ENCODE data around the gene FBXW12.
"Not testable (repeated sequence)": the region's sequence is repeated elsewhere in the genome, so short reads cannot be mapped to it uniquely, and the experiment has no call there.

FBXW12 gene

DNA sequence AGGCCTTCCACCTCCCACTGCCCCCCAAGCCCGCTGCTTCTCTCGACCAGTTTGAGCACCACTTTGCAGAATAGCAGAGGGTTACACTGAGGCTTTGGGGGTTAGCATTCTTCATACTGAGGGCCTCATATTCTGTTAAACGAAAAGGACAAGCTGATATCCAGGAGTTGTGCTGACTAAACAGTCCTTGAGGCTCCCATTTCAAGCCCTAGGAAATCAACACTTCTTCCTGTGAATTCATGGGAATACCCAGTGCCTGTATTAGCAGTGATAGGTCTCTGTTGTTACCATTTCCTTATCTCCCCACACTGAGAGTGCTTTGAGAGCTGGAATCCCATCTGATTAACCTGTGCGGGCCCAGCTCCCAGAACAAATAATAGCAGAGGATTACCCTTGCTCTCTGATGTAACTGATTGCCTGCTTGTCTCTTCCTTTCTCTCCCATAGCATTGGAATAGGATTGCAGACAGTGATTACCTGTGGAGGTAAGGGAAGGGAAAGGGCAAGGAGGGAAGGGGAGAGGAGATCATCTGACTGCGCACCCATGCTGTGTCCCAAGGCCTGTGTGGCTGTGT, 930 bp downstream of the FBXW12 start:
- DNase-seq (ENCODE audit: low read depth in 2 of 2) = no peak

DNA sequence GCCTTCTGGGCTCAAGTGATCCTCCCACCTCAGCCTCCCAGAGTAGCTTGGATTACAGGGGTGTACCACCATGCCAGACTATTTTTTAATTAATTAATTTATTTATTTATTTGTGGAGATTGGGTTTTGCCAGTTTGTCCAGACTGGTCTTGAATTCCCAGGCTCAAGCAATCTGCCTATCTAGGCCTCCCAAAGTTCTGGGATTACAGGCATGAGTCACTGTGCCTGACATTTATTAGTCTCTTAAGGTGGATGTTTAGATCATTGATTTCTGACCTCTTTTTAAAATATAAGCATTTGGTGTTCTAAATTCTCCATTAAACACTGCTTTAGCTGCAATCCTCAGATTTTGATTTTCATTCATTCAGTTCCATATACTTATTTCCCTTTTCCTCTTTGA, 15.6 kb downstream of the FBXW12 start:
- no peak for DNase-seq (ENCODE audit: low read depth in 2 of 2)

DNA sequence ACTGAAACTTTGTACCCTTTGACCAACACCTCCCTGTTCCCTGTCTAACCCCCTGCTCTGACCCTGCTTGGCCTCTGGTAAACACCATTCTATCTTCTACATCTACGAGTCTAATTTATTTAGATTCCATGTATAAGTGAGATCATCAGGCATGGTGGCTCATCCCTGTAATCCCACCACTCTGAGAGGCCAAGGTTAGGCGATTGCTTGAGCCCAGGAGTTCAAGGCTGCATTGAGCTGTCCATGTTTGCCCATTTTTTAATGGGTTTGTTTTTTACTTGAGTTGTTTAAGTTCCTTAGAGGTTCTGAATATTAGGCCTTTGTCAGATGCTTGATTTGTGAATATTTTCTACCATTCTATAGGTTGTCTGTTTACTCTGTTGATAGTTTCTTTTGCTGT, 16.9 kb downstream of the FBXW12 start:
- no peak for DNase-seq (ENCODE audit: low read depth in 2 of 2)

DNA sequence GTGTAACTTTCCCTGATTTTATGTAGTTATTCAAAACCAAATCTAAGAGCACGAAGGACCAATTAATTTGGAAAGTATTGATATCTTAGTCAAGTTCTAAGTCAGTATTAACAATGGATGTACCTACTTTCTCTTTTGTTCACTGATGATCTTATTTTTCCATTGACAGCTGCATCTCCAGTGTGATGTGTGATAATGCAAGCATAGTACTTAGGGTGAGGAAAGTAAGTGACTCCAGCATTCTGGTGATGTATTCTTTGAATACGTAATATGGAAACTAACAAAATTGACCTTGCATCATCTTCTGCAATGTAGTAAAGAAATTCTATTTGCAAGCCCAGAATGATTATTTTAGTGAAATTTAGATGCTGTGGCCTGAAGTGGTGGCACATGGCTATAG, 22.4 kb downstream of the FBXW12 start:
- DNase-seq (ENCODE audit: low read depth in 2 of 2) = no peak

DNA sequence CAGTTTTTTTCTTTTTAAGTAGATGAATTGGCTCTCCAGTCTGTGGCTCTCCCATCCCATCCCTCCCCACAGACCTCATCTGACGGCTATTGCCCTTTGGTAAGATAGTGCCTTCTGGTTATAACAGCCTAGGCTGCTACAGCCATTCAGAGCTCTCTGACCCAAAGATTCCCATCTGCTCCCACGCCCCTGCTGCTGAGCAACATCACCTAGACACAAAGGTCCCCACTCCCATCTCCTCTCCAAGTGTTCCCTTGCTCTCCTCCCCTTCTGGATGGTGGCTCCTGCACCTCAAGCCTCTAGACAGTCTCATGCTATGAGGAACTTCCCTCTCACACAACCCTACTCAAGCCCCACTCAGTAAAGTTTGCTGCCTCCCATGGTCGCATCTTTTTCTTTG, 23.7 kb downstream of the FBXW12 start:
- DNase-seq (ENCODE audit: low read depth in 2 of 2) = no peak

DNA sequence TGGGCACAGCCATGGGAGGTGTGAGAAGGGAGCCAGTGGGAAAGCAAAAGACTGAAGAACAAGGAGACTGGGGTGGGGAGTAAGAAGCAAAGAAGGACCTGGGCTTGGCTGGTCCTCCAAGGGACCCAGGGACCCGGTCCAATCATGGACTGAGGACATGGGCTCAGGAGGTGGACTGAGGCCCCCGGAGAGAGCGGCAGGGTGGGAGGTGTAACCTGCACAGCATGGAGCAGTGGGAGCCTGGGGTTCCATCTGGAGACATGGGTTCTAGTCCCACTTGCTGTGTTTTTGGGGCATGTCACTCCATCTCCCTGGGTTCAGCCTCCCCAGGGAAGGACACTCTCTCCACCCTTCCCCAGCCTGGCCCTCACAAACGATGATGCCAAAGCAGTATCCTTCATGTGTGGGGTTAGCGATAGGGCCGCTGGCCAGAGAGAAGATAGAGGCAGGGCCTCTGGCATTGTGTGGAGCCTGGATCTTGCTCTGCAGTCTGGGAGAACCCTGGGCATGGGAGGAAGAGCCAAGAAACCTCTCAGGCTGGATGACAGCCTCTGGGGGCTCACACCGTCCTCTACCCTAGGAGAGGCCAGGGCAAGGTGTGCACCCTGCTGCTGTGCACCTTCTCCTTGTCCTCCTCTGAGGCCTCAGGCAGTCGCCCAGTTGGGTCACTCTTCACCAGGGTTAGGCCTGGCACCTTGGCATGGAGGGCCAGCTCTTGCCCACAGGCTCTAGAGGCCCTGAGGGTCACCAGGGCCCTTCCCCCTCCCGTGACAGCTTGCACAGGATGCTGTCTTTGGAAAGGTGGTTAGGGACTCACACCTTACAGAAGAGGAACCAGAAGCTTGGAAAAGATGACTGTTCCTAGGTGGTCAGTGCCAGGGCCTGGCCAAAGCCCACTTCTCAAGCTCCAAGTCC, 26.0 kb downstream of the FBXW12 start:
- DNase-seq (ENCODE audit: low read depth in 2 of 2) = no peak

DNA sequence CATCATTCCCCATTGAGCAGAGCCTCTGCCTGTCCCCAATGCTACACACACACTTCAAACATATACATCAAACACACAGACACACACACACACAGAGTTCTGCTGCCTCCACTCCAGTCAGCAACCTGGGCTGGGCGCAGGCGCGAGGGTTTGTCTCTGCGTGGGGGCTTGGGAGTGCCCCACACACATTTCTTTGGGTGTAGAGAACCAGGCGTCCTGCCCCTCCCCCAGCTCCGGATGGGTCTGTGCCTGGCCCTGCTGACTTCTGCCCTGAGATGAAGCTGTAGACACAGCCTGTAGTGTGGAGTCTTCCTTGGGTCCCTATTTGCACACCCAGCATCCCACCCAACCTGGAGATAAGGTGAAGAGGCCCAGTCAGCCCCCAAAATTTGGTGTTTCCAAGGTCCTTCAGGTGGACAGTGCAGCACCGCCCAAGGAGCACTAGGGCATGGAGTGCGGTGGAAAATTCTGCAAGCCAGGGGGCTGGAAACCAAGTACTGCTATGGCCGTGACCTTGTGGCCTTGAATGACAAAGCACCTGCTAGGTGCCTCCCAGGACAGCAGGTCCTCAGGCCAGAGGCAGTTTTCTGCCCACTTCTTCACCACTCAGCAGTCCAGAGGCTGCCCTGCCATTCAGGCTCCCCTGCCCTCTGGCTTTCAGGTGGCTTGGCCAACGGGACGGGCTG, 26.8 kb downstream of the FBXW12 start:
- DNase-seq (ENCODE audit: low read depth in 2 of 2) = no peak

DNA sequence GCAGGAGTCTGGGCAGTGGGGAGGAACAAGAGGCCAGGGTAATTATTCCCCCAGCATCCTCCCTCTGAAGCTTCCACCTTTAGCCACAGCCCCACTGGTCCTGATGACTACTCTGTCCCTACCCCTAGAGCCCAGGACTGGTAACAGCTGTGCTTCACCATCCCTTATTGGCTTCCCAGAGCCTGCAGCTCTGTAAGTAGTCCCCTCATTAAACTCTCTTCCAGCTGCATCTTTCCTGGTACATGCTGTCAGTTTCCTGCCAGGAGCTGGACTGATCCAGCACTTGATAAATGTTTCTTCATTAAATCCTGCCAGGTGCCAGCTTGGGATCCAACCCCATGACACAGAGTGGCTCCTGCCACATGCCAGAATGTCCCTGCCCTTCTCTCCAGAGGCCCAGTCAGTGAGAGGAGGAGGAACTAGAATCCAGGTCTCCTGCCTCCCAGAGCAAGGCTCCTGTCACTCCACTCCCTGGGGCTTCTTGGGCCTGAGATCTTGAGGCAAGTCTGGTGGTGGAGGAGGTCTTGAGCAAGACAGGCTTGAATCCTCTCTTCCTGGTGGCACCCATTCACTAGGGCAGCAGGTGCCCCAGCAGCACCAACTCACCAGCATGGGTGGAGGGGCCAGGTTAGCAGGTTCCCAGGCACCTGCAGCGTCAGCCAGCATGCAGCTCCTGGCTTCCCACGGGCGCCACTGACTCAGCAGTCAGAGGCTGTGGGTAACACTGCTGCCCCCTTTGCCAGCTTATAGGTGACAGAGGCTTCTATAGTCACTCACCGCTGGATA, 27.6 kb downstream of the FBXW12 start:
- DNase-seq (ENCODE audit: low read depth in 2 of 2) = no peak

DNA sequence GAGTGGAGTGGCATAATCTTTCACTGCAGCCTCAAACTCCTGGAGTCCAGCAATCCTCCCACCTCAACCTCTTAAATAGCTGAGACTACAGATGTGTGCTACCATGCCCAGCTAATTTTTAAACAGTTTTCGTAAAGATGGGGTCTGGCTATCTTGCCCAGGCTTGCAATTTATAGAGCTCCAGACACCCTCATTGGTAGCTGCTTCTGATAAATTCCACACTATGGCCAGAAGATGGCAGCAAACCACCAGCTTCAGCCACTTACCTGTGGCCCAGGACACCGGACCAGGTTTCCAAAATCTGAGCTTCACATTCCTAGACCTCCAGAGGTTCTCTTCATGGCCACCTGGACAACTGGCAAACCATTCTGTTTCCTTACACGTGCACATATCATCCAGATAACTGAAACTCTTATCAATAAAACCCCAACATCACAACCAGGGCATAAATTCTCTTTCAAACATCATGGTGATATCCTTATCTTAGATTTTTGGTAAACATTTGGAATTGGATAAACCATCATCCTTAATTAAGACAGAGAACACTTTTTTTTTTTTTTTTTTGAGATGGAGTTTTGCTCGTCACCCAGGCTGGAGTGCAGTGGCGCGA, 28.9 kb downstream of the FBXW12 start:
- DNase-seq (ENCODE audit: low read depth in 2 of 2) = peak; percentile 30 to 47

DNA sequence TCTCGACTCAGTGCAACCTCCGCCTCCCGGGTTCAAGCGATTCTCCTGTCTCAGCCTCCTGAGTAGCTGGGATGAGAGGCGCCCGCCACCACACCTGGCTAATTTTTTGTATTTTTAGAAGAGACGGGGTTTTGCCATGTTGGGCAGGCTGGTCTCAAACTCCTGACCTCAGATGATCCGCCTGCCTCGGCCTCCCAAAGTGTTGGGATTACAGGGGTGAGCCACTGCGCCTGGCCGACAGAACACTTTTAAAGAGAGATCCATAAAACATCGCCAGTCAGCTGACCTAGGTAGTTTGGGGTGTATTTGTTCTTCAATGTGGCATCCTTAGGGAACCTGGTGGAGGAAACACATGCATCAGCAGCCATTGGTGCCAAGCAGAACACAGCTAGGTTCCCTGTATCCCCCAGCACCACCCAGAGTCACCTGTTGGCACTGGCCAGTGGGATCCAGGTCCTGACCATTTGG, 29.4 kb downstream of the FBXW12 start:
- not testable (repeated sequence) for DNase-seq (ENCODE audit: low read depth in 2 of 2)

DNA sequence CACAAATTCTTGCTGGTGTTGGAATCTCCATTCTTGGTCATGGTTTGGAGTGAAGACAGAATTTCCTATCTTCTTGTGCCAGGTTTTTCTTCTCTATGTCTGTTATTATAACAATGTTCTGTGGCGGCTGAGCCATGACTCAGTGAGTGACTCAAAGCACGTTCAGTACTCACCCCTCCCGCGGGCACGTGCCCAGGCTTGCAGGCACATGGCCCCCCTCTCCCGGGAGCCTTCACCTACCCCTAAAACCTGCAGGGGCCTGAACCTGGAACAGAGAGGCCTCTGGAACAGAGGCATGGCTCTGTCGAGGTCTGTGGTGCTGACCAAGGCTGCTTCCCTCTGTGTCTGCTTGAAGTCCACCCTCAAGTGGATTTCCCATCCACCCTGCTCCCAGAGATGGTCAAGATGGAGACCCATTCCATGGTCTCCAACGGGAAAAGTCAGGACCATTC, 30.3 kb downstream of the FBXW12 start:
- no peak for DNase-seq (ENCODE audit: low read depth in 2 of 2)

DNA sequence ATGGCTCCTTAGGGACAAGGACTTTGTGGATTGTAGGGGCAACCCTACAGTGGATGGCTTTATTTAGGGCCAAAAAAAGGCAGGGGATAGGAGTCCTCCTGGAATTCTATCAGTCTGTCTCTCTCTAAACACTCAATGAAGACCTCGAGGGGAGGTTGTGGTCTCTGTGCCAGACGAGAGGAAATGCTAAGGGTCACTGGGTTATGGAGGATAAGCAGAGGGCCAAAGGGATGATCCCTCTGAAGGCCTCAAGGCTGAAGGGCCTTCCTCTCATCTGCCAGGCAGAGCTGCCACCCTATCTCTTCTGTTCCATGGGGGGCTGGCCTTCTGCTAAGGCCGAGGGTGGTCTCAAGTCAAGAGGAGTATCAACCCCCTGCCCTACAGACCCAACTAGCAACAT, 30.9 kb downstream of the FBXW12 start:
- DNase-seq (ENCODE audit: low read depth in 2 of 2) = no peak

DNA sequence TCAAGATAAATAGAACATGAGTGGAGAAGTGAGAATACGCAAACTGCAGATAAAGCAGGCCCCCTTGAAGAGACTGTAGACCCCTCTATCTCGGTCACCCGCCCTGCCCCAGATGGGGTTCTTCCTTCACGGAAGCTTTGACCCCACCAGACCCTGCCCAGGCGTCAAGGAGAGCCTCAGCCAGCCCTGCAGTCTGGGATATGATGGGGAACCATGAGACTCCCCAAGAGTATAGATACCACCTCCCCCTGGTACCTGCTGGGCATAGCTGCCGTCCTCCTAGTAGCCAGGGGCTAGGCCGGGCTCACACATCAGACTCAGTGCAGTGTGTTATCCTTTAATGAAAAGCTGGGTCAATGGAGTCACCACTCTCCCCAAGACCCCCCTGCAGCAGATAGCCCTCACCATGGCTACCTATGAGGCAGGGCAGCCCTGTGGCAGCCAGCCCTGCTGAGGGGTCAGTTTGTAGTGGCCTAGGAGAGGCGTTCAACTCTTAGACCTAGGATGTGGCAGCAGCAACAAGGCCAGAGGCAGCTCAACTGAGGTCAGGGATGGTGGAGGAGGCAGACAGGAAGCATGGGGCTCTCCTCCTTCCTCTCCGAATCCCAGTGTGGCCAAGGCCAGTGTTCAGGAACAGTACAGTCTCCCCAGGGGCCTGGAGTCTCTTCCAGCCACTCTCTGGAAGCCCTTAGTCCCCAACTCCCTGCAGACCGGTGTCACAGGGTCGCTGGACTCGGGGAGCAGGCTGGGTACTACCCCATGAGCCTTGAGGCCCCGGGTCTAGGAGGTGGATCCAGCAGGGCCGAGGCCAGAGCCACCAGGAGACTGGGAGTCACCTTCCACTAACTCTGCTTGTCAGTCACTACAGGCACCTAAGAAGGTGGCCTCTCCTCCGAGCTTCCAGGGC, 31.8 kb downstream of the FBXW12 start:
- no peak for DNase-seq (ENCODE audit: low read depth in 2 of 2)

DNA sequence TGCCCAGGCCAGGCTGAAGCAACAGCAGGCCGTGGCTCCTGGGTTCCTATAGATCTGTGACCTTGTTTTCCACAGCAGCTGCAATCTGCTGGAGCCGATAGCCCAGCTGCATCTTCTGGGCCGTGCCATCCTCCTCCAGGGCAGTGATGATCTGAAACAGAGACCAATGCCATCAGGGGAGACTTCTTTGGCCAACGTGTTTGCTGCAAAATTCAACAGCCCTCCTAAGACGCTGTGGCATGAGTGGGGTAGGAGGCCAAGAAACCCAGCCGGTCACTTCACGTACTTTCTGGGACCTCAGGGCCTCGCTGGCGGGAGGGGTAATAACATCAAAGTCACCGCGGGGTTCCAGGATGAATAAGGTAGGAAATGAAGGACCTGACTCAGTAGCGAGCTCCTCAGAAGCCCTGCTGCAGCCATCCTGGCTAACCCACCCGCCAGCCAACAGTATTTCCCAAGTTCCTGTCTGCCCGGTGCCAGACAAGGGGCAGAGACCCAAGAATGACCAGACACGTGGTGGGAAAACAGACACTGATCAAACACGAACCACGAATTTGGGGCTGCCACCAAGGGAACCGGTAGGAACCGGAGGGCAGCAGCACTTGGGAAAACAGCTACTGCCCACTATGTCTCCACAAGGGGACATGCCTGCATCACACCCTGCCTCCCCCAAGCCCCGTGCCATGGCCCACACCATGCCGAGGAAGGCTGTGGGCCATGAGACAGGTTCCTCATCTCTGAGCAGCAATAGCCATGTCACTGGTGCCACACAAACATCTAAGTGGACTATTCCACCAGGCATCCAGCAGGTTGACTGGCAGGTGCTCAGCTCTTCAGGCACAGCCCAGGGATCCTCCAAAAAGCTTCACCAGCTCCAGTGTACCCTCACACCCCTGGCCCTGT, 32.7 kb downstream of the FBXW12 start:
- no peak for DNase-seq (ENCODE audit: low read depth in 2 of 2)

DNA sequence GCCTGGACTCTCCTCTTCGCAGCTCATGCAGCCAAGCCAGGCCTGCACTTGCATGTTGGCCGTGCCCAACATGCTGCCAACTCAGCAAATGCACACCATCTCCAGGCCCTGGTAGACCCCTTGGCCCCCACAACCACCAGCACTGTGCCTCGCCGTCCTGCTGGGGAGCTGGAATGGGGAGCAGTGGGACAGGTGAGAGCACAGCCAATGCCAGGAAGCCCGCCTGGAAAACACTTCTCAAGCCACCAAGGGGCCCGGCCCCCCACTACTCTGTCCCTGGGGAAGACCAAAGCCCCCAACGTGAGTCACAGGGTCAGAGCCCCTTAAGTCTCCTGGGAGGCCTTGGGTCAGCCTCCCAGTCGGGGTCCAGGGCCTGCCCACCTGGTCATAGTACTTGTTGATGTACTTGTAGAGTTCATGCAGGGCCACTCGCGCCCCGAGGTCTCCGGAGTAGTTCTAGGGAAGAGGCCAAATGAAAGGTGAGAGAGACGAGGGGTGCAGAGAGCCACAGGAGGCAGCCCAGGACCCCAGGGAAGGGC, 33.4 kb downstream of the FBXW12 start:
- no peak for DNase-seq (ENCODE audit: low read depth in 2 of 2)

DNA sequence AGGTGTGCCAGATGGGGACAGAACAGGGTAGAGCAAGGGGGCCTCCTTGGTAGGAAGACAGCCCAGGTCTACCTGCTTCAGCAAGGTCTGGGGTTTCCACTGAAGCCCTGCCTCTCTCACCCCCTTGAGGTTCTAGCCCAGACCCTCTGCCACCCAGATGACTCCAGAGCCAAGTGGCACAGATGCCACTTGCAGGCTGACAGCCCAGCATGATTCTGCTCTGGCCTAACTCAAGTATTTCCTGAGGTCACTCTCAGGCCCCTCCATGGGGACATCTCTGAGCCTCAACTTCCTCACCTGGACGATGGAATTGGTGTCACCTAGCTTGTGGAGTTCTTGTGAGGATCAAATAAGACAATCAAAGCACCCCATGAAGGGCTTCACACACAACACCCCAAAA, 34.0 kb downstream of the FBXW12 start:
- no peak for DNase-seq (ENCODE audit: low read depth in 2 of 2)

DNA sequence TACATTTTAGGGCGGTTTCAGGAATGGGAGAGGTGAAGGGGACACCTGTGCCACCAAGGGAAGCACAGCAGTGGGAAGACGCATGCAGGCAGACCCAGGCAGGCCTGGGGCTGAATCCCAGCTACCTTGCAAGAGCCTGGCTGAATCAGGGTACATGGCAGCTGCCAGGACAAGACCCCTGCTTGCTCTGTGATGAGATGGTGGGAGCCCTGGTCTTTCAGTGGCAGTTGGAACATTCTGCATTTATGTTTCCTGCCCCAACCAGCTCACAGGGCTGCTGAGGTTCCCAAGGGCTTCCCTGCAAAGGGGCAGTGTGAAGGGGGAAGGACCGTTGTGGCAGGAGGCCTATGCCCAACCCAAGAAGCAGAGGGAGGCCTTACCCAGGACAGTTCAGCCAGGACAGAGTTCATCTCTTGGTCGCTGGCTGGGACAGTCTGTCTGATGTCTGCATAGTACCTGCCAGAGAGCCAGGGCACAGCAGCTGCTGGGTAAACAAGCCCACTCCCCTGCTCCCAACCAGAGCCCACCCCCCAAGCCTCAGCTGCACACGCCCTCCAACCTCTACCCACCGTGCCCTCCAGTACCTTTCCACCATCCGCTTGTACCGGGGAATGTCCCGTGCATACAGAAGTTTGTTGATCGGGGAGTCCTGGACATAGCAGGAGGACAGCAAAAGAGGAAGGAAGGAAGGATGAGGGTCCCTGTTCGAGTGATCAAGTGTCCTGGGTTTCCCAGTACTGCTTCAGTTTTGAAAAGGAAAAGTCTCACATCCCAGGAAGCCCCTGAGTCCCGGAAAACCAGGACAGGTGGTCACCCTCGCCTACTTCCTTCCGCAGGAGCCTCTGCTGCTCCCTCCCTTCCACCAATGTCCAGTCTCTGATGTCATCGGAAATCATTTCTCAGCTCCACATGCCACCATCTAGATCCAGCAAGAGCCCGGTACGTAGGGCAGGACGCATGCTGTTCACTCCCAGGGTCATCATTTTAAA, 34.7 kb downstream of the FBXW12 start:
- DNase-seq (ENCODE audit: low read depth in 2 of 2) = no peak

Data from stimulated activated CD4-positive, alpha-beta T cell treated with anti-CD3 and anti-CD28 coated beads, Interleukin-15, amount 100 ng/mL, for 48 hours (primary cell).